ENCODE measurements around the gene CUEDC2. TPM values are rescaled to one million over a fixed set of nuclear protein-coding genes. Genes with fewer than 3 reads are reported as not detected.

Gene CUEDC2
- 45.8 and 49.8 TPM in 2 replicates for polyA plus RNA-seq (2013)

DNA sequence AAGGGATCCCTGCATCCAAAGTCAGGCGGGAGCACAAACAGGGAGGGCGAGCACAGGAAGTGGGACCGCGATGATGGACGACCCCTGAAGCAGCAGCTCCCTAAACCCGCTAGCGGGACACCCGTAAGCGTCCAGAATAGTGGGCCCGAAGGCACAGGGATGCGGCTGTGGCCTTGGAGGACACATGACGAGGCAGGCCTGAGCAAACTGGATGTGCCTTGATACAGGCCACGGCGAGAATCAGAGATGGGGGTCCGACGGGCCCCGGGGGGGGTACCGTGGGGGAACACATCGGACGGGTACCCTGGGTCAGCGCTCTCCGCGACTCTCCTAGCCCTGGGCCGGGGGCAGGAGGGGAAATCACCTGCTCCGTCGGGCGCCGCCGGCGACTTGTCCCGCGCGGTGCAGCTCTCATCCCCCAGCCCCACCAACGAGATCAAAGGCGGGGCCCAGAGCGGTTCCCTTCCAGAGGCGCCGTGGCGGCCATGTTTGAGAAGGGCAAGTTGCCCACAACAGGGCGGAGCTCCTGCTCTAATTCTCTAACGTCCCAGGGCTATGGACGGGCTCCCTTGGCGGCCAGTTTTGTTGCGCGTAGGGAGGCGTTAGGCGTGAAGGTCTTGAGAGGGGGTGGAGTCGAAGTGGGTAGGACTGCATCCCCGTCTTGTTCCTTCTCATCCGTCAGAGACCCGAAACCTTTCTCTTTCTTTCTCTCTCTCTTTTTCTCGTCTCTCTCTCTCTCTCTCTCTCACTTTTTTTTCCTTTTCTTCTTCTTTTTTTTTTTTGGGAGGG lies at the start of gene CUEDC2:
CUEDC2 (minus strand) TSS at position 413 of the 789 bp plus-strand sequence. CDS start 7,386 bp downstream, outside the sequence.
- Histone ChIP-seq H3K23ac (ENCODE audit: low read length) (no peak within 1 kb of the TSS), H3K18ac (ENCODE audit: low read length) (peak within 1 kb of the TSS; percentile 90), H3K14ac (ENCODE audit: low read length) (peak within 1 kb of the TSS; percentile 71), H3K9ac (ENCODE audit: low read length) (peak within 1 kb of the TSS; percentile 88), H2BK12ac (ENCODE audit: low read length) (peak within 1 kb of the TSS; percentile 20), H3K27me3 (ENCODE audit: insufficient read depth, low read length) (no peaks in the 10 kb centered on the region), H4K12ac (ENCODE audit: low read depth, low read length) (peak within 1 kb of the TSS; percentile 92), H2AFZ (ENCODE audit: insufficient read depth, low read length, poor library complexity) (peak within 1 kb of the TSS; percentile 27), H3K4me1 (ENCODE audit: control insufficient read depth in 1 of 2, insufficient read depth in 2 of 2, low read length in 2 of 2) (peaks cover 10 to 24% of the 10 kb centered on the region in 2 experiments), H3K36me3 (ENCODE audit: control insufficient read depth in 1 of 2, insufficient read depth in 2 of 2, low read length in 2 of 2) (no peaks in the 10 kb centered on the region), H3K79me2 (ENCODE audit: control insufficient read depth, insufficient read depth, low read length, poor library complexity) (peaks cover 4% of the 10 kb centered on the region), H2BK5ac (ENCODE audit: low read depth, low read length, poor library complexity) (peak within 1 kb of the TSS; percentile 41), H3K9me3 (ENCODE audit: insufficient read depth, low read depth, low read length) (no peaks in the 10 kb centered on the region), H4K91ac (ENCODE audit: low read depth, low read length) (peak within 1 kb of the TSS; percentile 64), H3K79me1 (ENCODE audit: low read length) (peaks cover 6% of the 10 kb centered on the region), H3K4ac (ENCODE audit: low read depth, low read length) (peak within 1 kb of the TSS; percentile 37), H2BK120ac (ENCODE audit: insufficient read depth, low read length, poor library complexity) (peak within 1 kb of the TSS; percentile 18), H3K4me2 (ENCODE audit: low read length) (peak within 1 kb of the TSS; percentile 91), H4K8ac (ENCODE audit: low read depth, low read length) (peak within 1 kb of the TSS; percentile 66), H3K27ac (ENCODE audit: low read depth, low read length) (no peak within 1 kb of the TSS), H2AK5ac (ENCODE audit: low read length) (peak within 1 kb of the TSS; percentile 70), H3K4me3 (ENCODE audit: low read depth, low read length) (peak within 1 kb of the TSS; percentile 88)
- WGBS (ENCODE audit: extremely low coverage, insufficient coverage, insufficient read length): no CpG with 5 or more reads among the region's 52 CpGs
- peak; percentile 96 to 99 for DNase-seq

- no peak overlapping the region for H2BK120ac ChIP-seq (ENCODE audit: insufficient read depth, low read length, poor library complexity)
These were observed 48.0 kb upstream of the CUEDC2 start for GRCh38 chr10:102480396-102480795.

DNA sequence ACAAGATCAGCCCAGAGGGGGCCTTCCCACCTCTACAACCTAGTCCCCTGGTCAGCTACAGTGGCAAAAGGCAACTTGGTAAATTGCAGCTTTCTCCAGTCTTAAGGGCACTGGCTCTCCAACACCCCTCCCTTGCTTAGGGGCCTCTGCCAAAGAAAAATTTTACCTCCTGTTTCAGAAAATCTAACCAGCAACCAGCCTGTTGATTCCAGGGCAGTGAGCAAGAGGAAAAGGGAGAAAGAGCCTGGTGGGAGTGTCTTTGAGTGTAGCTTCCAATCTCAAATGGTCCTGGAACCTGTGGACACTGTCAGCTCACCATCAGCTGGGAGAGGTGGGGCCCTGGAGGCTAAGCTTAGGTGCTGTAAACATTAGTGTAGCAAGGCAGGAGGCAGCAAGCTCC lies 47.3 kb upstream of the CUEDC2 start:
- peaks cover 0 to 2% of the 10 kb centered on the region in 2 experiments for H3K4me1 ChIP-seq (ENCODE audit: control insufficient read depth in 1 of 2, insufficient read depth in 2 of 2, low read length in 2 of 2)
- H3K14ac ChIP-seq (ENCODE audit: low read length): no peak overlapping the region
- no peak for DNase-seq
- no peak overlapping the region for H4K8ac ChIP-seq (ENCODE audit: low read depth, low read length)
- no peak overlapping the region for H2AK5ac ChIP-seq (ENCODE audit: low read length)
- H3K4me3 ChIP-seq (ENCODE audit: low read depth, low read length): no peak overlapping the region
- H3K9ac ChIP-seq (ENCODE audit: low read length): no peak overlapping the region
- H4K91ac ChIP-seq (ENCODE audit: low read depth, low read length): no peak overlapping the region
- no peak overlapping the region for H2AFZ ChIP-seq (ENCODE audit: insufficient read depth, low read length, poor library complexity)
- no peak overlapping the region for H2BK5ac ChIP-seq (ENCODE audit: low read depth, low read length, poor library complexity)
- no peak overlapping the region for H3K4ac ChIP-seq (ENCODE audit: low read depth, low read length)
- no peak overlapping the region for H4K12ac ChIP-seq (ENCODE audit: low read depth, low read length)
- no peaks in the 10 kb centered on the region for H3K9me3 ChIP-seq (ENCODE audit: insufficient read depth, low read depth, low read length)
- H2BK12ac ChIP-seq (ENCODE audit: low read length): no peak overlapping the region
- H3K27ac ChIP-seq (ENCODE audit: low read depth, low read length): no peak overlapping the region
- no peak overlapping the region for H3K4me2 ChIP-seq (ENCODE audit: low read length)
- H2BK120ac ChIP-seq (ENCODE audit: insufficient read depth, low read length, poor library complexity): no peak overlapping the region
- no peaks in the 10 kb centered on the region for H3K79me1 ChIP-seq (ENCODE audit: low read length)
- H3K36me3 ChIP-seq (ENCODE audit: control insufficient read depth in 1 of 2, insufficient read depth in 2 of 2, low read length in 2 of 2): peaks cover 61 to 70% of the 10 kb centered on the region in 2 experiments
- no peaks in the 10 kb centered on the region for H3K79me2 ChIP-seq (ENCODE audit: control insufficient read depth, insufficient read depth, low read length, poor library complexity)
- H3K23ac ChIP-seq (ENCODE audit: low read length): no peak overlapping the region
- no peak overlapping the region for H3K18ac ChIP-seq (ENCODE audit: low read length)
- no peaks in the 10 kb centered on the region for H3K27me3 ChIP-seq (ENCODE audit: insufficient read depth, low read length)

More at GRCh38 chr10:102480396-102480795, 48.0 kb upstream of the CUEDC2 start:
- Histone ChIP-seq H3K4me2 (ENCODE audit: low read length) (no peak overlapping the region), H3K18ac (ENCODE audit: low read length) (no peak overlapping the region), H3K79me1 (ENCODE audit: low read length) (no peaks in the 10 kb centered on the region), H3K79me2 (ENCODE audit: control insufficient read depth, insufficient read depth, low read length, poor library complexity) (no peaks in the 10 kb centered on the region), H3K4ac (ENCODE audit: low read depth, low read length) (no peak overlapping the region), H2AFZ (ENCODE audit: insufficient read depth, low read length, poor library complexity) (no peak overlapping the region), H3K27me3 (ENCODE audit: insufficient read depth, low read length) (no peaks in the 10 kb centered on the region), H2BK5ac (ENCODE audit: low read depth, low read length, poor library complexity) (no peak overlapping the region), H3K4me3 (ENCODE audit: low read depth, low read length) (no peak overlapping the region), H3K9me3 (ENCODE audit: insufficient read depth, low read depth, low read length) (no peaks in the 10 kb centered on the region), H3K9ac (ENCODE audit: low read length) (no peak overlapping the region), H4K8ac (ENCODE audit: low read depth, low read length) (no peak overlapping the region), H2AK5ac (ENCODE audit: low read length) (no peak overlapping the region), H2BK12ac (ENCODE audit: low read length) (no peak overlapping the region), H3K27ac (ENCODE audit: low read depth, low read length) (no peak overlapping the region), H3K23ac (ENCODE audit: low read length) (no peak overlapping the region), H3K14ac (ENCODE audit: low read length) (no peak overlapping the region), H4K12ac (ENCODE audit: low read depth, low read length) (no peak overlapping the region), H3K4me1 (ENCODE audit: control insufficient read depth in 1 of 2, insufficient read depth in 2 of 2, low read length in 2 of 2) (peaks cover 0 to 2% of the 10 kb centered on the region in 2 experiments), H3K36me3 (ENCODE audit: control insufficient read depth in 1 of 2, insufficient read depth in 2 of 2, low read length in 2 of 2) (peaks cover 69 to 77% of the 10 kb centered on the region in 2 experiments), H4K91ac (ENCODE audit: low read depth, low read length) (no peak overlapping the region)
- no CpG with 5 or more reads among the region's 9 CpGs for WGBS (ENCODE audit: extremely low coverage, insufficient coverage, insufficient read length)
- no peak for DNase-seq

DNA sequence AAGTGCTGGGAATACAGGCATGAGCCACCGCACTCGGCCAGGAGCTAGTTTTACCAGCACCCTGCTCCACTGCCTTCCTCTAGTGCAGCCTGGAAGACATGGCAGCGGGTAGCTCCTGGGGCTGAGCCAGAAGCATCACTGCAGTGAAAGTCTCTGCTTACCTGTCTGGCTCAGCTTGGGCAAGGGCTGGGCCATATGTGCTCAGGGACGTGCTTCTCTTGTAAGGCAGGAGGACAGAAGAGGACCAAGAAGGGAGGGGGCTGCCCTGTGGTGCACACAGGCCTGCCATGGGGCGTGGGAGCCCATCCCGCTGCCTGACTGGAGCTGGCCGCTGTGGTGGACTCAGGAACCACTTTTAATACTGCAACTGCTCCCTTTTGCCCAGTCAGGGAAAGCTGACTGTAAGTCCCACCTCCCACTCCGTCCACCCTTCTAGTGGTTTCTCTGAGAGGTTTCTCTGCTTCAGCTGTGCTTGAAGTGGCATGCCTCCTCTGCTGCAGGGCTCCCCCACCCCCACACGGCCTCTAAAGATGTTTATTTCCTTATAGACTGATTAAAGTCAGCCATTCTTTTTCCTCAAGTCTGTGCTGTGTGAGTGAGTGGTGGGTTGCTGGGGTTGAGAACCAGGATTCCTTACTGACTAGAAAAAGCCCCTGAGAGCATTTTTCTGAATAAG lies 44.2 kb upstream of the CUEDC2 start:
- Histone ChIP-seq H3K4me3 (ENCODE audit: low read depth, low read length) (no peak overlapping the region), H3K9ac (ENCODE audit: low read length) (no peak overlapping the region), H3K79me2 (ENCODE audit: control insufficient read depth, insufficient read depth, low read length, poor library complexity) (no peaks in the 10 kb centered on the region), H3K4me1 (ENCODE audit: control insufficient read depth in 1 of 2, insufficient read depth in 2 of 2, low read length in 2 of 2) (peaks cover 0 to 2% of the 10 kb centered on the region in 2 experiments), H3K4ac (ENCODE audit: low read depth, low read length) (no peak overlapping the region), H2BK120ac (ENCODE audit: insufficient read depth, low read length, poor library complexity) (no peak overlapping the region), H3K36me3 (ENCODE audit: control insufficient read depth in 1 of 2, insufficient read depth in 2 of 2, low read length in 2 of 2) (peaks cover 33 to 40% of the 10 kb centered on the region in 2 experiments), H3K79me1 (ENCODE audit: low read length) (no peaks in the 10 kb centered on the region), H4K8ac (ENCODE audit: low read depth, low read length) (no peak overlapping the region), H3K14ac (ENCODE audit: low read length) (no peak overlapping the region), H3K27me3 (ENCODE audit: insufficient read depth, low read length) (no peaks in the 10 kb centered on the region), H2AK5ac (ENCODE audit: low read length) (no peak overlapping the region), H4K91ac (ENCODE audit: low read depth, low read length) (no peak overlapping the region), H2BK12ac (ENCODE audit: low read length) (no peak overlapping the region), H4K12ac (ENCODE audit: low read depth, low read length) (no peak overlapping the region), H2AFZ (ENCODE audit: insufficient read depth, low read length, poor library complexity) (no peak overlapping the region), H3K27ac (ENCODE audit: low read depth, low read length) (no peak overlapping the region), H3K18ac (ENCODE audit: low read length) (no peak overlapping the region), H3K9me3 (ENCODE audit: insufficient read depth, low read depth, low read length) (no peaks in the 10 kb centered on the region), H3K4me2 (ENCODE audit: low read length) (no peak overlapping the region), H3K23ac (ENCODE audit: low read length) (no peak overlapping the region), H2BK5ac (ENCODE audit: low read depth, low read length, poor library complexity) (no peak overlapping the region)
- DNase-seq: no peak
- no CpG with 5 or more reads among the region's 9 CpGs for WGBS (ENCODE audit: extremely low coverage, insufficient coverage, insufficient read length)

All from trophoblast cell (in vitro differentiated cells and primary cell).